HepG2 (cell line): Measurements from ENCODE around the gene ACSM3. TPM values are rescaled to one million over a fixed set of nuclear protein-coding genes. Genes with fewer than 3 reads are reported as not detected.

Experiments used
- ATAC-seq: fragments of 200-7000 bp; cut with Tn5 transposase; 3 replicates; pipeline ENCODE4 v1.9.1; 2020; ENCODE audit warnings: mild to moderate bottlenecking, moderate library complexity
- BruUV-seq: library from RNA; stranded (reverse); fragments of 400-500 nt; replicated peaks from 2 replicates; lab custom pipeline; 2021; lab: Mats Ljungman, UMichigan
- CTCF ChIA-PET: fragments of 300-600 bp; formaldehyde crosslinking; extraction: SDS; loops from one replicate; lab custom pipeline; 2021; ENCODE audit warnings: low total read pairs, inconsistent platforms, low intra/inter-chr PET ratio; lab: Yijun Ruan, JAX
- POLR2A ChIA-PET: fragments of 350-600 bp; sonication (Branson Sonifier 250); formaldehyde crosslinking; loops from one replicate; lab custom pipeline; 2020; ENCODE audit warnings: antibody characterized with exemption, inconsistent platforms; lab: Yijun Ruan, JAX
- DNase-seq: peaks from one replicate; pipeline ENCODE4 v3.0.0-alpha.2; 2015; ENCODE audit warnings: low spot score
- FAIRE-seq: peaks from 3 replicates; lab custom pipeline; 2011; peaks lifted over from hg19 to GRCh38; lab: Jason Lieb, UNC
- H2AFZ ChIP-seq: one replicate; pipeline ENCODE4 v1.6.1; 2011; ENCODE audit warnings: low read length, inconsistent platforms
- H3K27ac ChIP-seq: fragments of 300-600 bp; 3 replicates; pipeline ENCODE4 v1.8.0; 2011; ENCODE audit warnings: mixed run types, mild to moderate bottlenecking, mixed read lengths, low read length, inconsistent platforms; ENCODE audit not compliant: insufficient read depth; ENCODE audit errors: extremely low read length
- H3K27me3 ChIP-seq, 2 experiments: fragments of 200-600 bp in 1 of 2; 2 replicates in 1 of 2; 3 replicates in 1 of 2; pipeline versions ENCODE4 v1.6.0 to v1.8.0; 2011; ENCODE audit warnings: low read length in 2 of 2, mild to moderate bottlenecking in 2 of 2, moderate library complexity in 2 of 2, inconsistent platforms in 1 of 2; ENCODE audit not compliant: insufficient read depth in 2 of 2, control insufficient read depth in 1 of 2
- H3K36me3 ChIP-seq, 2 experiments: fragments of 200-600 bp in 1 of 2; replicated peaks in 1 of 2; 2 replicates in 1 of 2; 3 replicates in 1 of 2; pipeline versions ENCODE4 v1.5.1 to v1.8.0; 2011; ENCODE audit warnings: low read length in 2 of 2, inconsistent platforms in 1 of 2; ENCODE audit not compliant: insufficient read depth in 2 of 2, control insufficient read depth in 1 of 2
- H3K4me1 ChIP-seq: 2 replicates; pipeline ENCODE4 v1.5.1; 2012; ENCODE audit warnings: low read length, inconsistent platforms; ENCODE audit not compliant: insufficient read depth
- H3K4me2 ChIP-seq: 2 replicates; pipeline ENCODE4 v1.6.0; 2011; ENCODE audit warnings: low read depth, low read length, inconsistent platforms
- H3K4me3 ChIP-seq, 3 experiments: fragments of 200-600 bp in 1 of 3; sonication (generic), shearing (Covaris generic) in 1 of 3; replicated peaks in 1 of 3; 2 replicates each; pipeline ENCODE4 v1.5.1; 2011 to 2016; ENCODE audit warnings: low read length in 3 of 3, inconsistent platforms in 2 of 3, low read depth in 2 of 3, mild to moderate bottlenecking in 2 of 3, control low read depth in 1 of 3, mixed read lengths in 1 of 3; ENCODE audit not compliant: insufficient read depth in 1 of 3
- H3K79me2 ChIP-seq: one replicate; pipeline ENCODE4 v1.6.1; 2011; ENCODE audit warnings: low read length, inconsistent platforms; ENCODE audit not compliant: insufficient read depth
- H3K9ac ChIP-seq: 2 replicates; pipeline ENCODE4 v1.6.0; 2011; ENCODE audit warnings: mild to moderate bottlenecking, low read depth, low read length, inconsistent platforms; ENCODE audit not compliant: insufficient read depth
- H3K9me3 ChIP-seq: 2 replicates; pipeline ENCODE4 v1.5.1; 2012; ENCODE audit warnings: mild to moderate bottlenecking, low read length
- H4K20me1 ChIP-seq: 2 replicates; pipeline ENCODE4 v1.6.0; 2011; ENCODE audit warnings: inconsistent platforms, mild to moderate bottlenecking, low read length, moderate library complexity; ENCODE audit not compliant: insufficient read depth
- ARID2 ChIP-seq: sonication (generic); formaldehyde crosslinking; IDR thresholded peaks from 2 replicates; pipeline ENCODE4 v1.8.1; 2022; ENCODE audit warnings: mild to moderate bottlenecking, missing genetic modification reagents, borderline replicate concordance
- JARID2 ChIP-seq: sonication (generic); formaldehyde crosslinking; IDR thresholded peaks from 2 replicates; pipeline ENCODE4 v1.8.1; 2023; ENCODE audit warnings: missing genetic modification reagents, inconsistent platforms; ENCODE audit not compliant: insufficient replicate concordance
- NFKBIZ ChIP-seq: IDR thresholded peaks from 2 replicates; pipeline ENCODE4 v1.6.1; 2018; ENCODE audit warnings: missing genetic modification reagents, missing compliant biosample characterization
- PLRG1 ChIP-seq: fragments of 450-650 bp; conservative IDR thresholded peaks from 2 replicates; pipeline ENCODE4 v1.6.1; 2016
- RAD21 ChIP-seq: fragments of 450-650 bp; formaldehyde crosslinking; IDR thresholded peaks from 2 replicates; pipeline ENCODE4 v1.5.0; 2020; ENCODE audit warnings: mild to moderate bottlenecking
- SRSF1 ChIP-seq: fragments of 200-400 bp; formaldehyde crosslinking; optimal IDR thresholded peaks from 2 replicates; pipeline ENCODE3; 2017; ENCODE audit warnings: mild to moderate bottlenecking, low read depth, low read length, moderate library complexity
- SRSF4 ChIP-seq: fragments of 200-400 bp; formaldehyde crosslinking; IDR thresholded peaks from one replicate; pipeline ENCODE4 v1.6.1; 2018; ENCODE audit warnings: mild to moderate bottlenecking, low read depth, low read length, moderate library complexity; ENCODE audit not compliant: poor library complexity, severe bottlenecking
- TMF1 ChIP-seq: sonication (generic); formaldehyde crosslinking; IDR thresholded peaks from 2 replicates; pipeline ENCODE4 v1.8.1; 2022; ENCODE audit warnings: low read depth, missing genetic modification reagents
- ZMYM2 ChIP-seq: sonication (generic); formaldehyde crosslinking; IDR thresholded peaks from 2 replicates; pipeline ENCODE4 v1.8.0; 2022; ENCODE audit warnings: mild to moderate bottlenecking, missing genetic modification reagents
- ZNF235 ChIP-seq: sonication (generic); formaldehyde crosslinking; IDR thresholded peaks from 2 replicates; pipeline ENCODE4 v1.8.1; 2023; ENCODE audit warnings: mild to moderate bottlenecking, missing genetic modification reagents, borderline replicate concordance
- ZNF460 ChIP-seq: sonication (generic); formaldehyde crosslinking; IDR thresholded peaks from 2 replicates; pipeline ENCODE4 v1.5.1; 2020; ENCODE audit warnings: missing genetic modification reagents, mild to moderate bottlenecking, borderline replicate concordance
- ZNF552 ChIP-seq: sonication (generic); formaldehyde crosslinking; IDR thresholded peaks from 2 replicates; pipeline ENCODE4 v1.9.0; 2022; ENCODE audit warnings: missing genetic modification reagents, mild to moderate bottlenecking, borderline replicate concordance
- ZNF609 ChIP-seq: sonication (generic); formaldehyde crosslinking; IDR thresholded peaks from 2 replicates; pipeline ENCODE4 v1.4.0; 2020; ENCODE audit warnings: mild to moderate bottlenecking, missing genetic modification reagents, borderline replicate concordance
- ZNF773 ChIP-seq: sonication (generic); formaldehyde crosslinking; IDR thresholded peaks from 2 replicates; pipeline ENCODE4 v1.4.0; 2020; ENCODE audit warnings: missing genetic modification reagents, borderline replicate concordance
- ZNF883 ChIP-seq: sonication (generic); formaldehyde crosslinking; IDR thresholded peaks from 2 replicates; pipeline ENCODE4 v1.5.1; 2020; ENCODE audit warnings: mild to moderate bottlenecking, missing genetic modification reagents; ENCODE audit errors: not compliant biosample characterization
- ZSCAN21 ChIP-seq: sonication (generic); formaldehyde crosslinking; IDR thresholded peaks from 2 replicates; pipeline ENCODE4 v1.8.0; 2022; ENCODE audit warnings: mild to moderate bottlenecking, missing genetic modification reagents, moderate library complexity, borderline replicate concordance
- WGBS: methylation state at CpG from one replicate; pipeline ENCODE4 v1.1.6; 2017; ENCODE audit warnings: low lambda C conversion rate; 5-methylcytosine and 5-hydroxymethylcytosine counted together
- in situ Hi-C: cut with HindIII; loops from 2 replicates; pipeline ENCODE4 v1.10.0; 2017; ENCODE audit warnings: low pct_unique_long_range_greater_than_20kb; ENCODE audit not compliant: extremely low pct_ligation_motif_present
- intact Hi-C: fragments of 100-400 bp; cut with micrococcal nuclease; formaldehyde crosslinking; loops from one replicate; pipeline ENCODE4 v1.10.0; 2022; ENCODE audit not compliant: unreplicated experiment
- polyA plus RNA-seq, 8 experiments: library from polyadenylated mRNA; depleted of rRNA in 3 of 8; stranded (reverse) in 7 of 8; unstranded in 1 of 8; fragments of >200 nt; fragmentation: Illumina TruSeq in 4 of 8; extraction: Trizol in 4 of 8; gene quantifications; 2 replicates each; pipeline versions ENCODE4 v1.2.1 to v1.2.3, GENCODE V29; 2011 to 2016; ENCODE audit warnings: low read depth in 4 of 8, missing spikeins in 1 of 8, mixed read lengths in 1 of 8; ENCODE audit not compliant: insufficient read depth in 1 of 8
- total RNA-seq, 5 experiments: library from RNA; depleted of rRNA; stranded (reverse); fragments of >200 nt; fragmentation: Illumina TruSeq; extraction: Trizol; gene quantifications; 2 replicates each; pipeline ENCODE4 v1.2.3, GENCODE V29; 2016; ENCODE audit warnings: low read depth in 1 of 5
- TF ChIP-seq, protein P1 (sequence below): sonication (generic); formaldehyde crosslinking; IDR thresholded peaks from 2 replicates; pipeline ENCODE4 v1.4.0; 2020; ENCODE audit warnings: low read depth, mild to moderate bottlenecking, missing genetic modification reagents

ACSM3 gene
- total and polyA plus RNA-seq, 2 of the 13 experiments (the other 11 are each of a cell fraction or from before 2014, with no cell fraction given), result 74.0 to 108 TPM

GRCh38 chr16:20844054-20844453 is 80.2 kb downstream of the ACSM3 start:
- CTCF ChIA-PET, result no interaction called here
- POLR2A ChIA-PET, result no interaction called here
- no peak overlapping the region for H2AFZ ChIP-seq
- no peaks in the 10 kb centered on the region for H3K27me3 ChIP-seq
- H3K9ac ChIP-seq, result no peak overlapping the region
- H3K27ac ChIP-seq, result no peak overlapping the region
- peaks cover 14 to 44% of the 10 kb centered on the region in 2 experiments for H3K36me3 ChIP-seq
- no peaks in the 10 kb centered on the region for H3K4me1 ChIP-seq
- BruUV-seq, result no TSS peak
- in situ Hi-C loops, result no loop called here
- no peaks in the 10 kb centered on the region for H3K9me3 ChIP-seq
- H4K20me1 ChIP-seq, result no peaks in the 10 kb centered on the region
- H3K79me2 ChIP-seq, result no peaks in the 10 kb centered on the region
- intact Hi-C loops, result no loop called here
- TF ChIP-seq ZNF883 (CRISPR knock-in tag) (no peak), SRSF1 (no peak), ZNF609 (CRISPR knock-in tag) (no peak), NFKBIZ (CRISPR knock-in tag) (no peak), ZNF235 (CRISPR knock-in tag) (no peak), ZNF460 (CRISPR knock-in tag) (no peak), ZNF552 (CRISPR knock-in tag) (no peak), JARID2 (CRISPR knock-in tag) (no peak), RAD21 (CRISPR knock-in tag) (no peak), ZNF773 (CRISPR knock-in tag) (no peak), ZMYM2 (CRISPR knock-in tag) (no peak), SRSF4 (no peak), ARID2 (CRISPR knock-in tag) (no peak), ZSCAN21 (CRISPR knock-in tag) (no peak), PLRG1 (no peak), TMF1 (no peak)
- TF ChIP-seq, protein P1, sequence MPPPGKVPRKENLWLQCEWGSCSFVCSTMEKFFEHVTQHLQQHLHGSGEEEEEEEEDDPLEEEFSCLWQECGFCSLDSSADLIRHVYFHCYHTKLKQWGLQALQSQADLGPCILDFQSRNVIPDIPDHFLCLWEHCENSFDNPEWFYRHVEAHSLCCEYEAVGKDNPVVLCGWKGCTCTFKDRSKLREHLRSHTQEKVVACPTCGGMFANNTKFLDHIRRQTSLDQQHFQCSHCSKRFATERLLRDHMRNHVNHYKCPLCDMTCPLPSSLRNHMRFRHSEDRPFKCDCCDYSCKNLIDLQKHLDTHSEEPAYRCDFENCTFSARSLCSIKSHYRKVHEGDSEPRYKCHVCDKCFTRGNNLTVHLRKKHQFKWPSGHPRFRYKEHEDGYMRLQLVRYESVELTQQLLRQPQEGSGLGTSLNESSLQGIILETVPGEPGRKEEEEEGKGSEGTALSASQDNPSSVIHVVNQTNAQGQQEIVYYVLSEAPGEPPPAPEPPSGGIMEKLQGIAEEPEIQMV (CRISPR knock-in tag), result no peak
- TF ChIP-seq, all 625 proteins: peak for 0
- FAIRE-seq, result no peak
- 97% methylated on average over 2 of the region's 2 CpGs for WGBS
- Histone ChIP-seq H3K4me3 (no peak overlapping the region), H3K4me2 (no peak overlapping the region)
- ATAC-seq, result no peak
- DNase-seq, result no peak
